CD4-positive, alpha-beta T cell (primary cell): ENCODE measurements around the gene LRRC4B. TPM values are rescaled to one million over a fixed set of nuclear protein-coding genes. Genes with fewer than 3 reads are reported as not detected.
A peak's percentile ranks its signal among the peaks of the same experiment; 100 is the strongest.

Experiments used
- ATAC-seq: fragments of 200-7000 bp; cut with Tn5 transposase; one replicate; pipeline ENCODE4 v1.10.0; 2022; ENCODE audit warnings: mild to moderate bottlenecking; ENCODE audit not compliant: poor library complexity
- CTCF ChIA-PET: fragments of 350-600 bp; sonication (Branson Sonifier 250); formaldehyde crosslinking; loops from one replicate; lab custom pipeline; 2021; ENCODE audit warnings: antibody characterized with exemption, inconsistent platforms; lab: Charles Lee
- POLR2A ChIA-PET: fragments of 350-600 bp; sonication (Branson Sonifier 250); formaldehyde crosslinking; loops from one replicate; lab custom pipeline; 2021; ENCODE audit warnings: antibody characterized with exemption, inconsistent platforms; lab: Charles Lee
- DNase-seq, 14 experiments: peaks; one replicate each; pipeline ENCODE4 v3.0.0-alpha.2; 2013 to 2020; ENCODE audit warnings: mixed read lengths in 2 of 14
- H3K27ac ChIP-seq, 2 donors: one replicate each; pipeline versions ENCODE4 v1.5.1 to v1.7.0; 2013; ENCODE audit warnings: low read length in 2 of 2, low read depth in 1 of 2, mild to moderate bottlenecking in 1 of 2
- H3K27me3 ChIP-seq, 2 experiments: 1 replicate in 1 of 2; 2 replicates in 1 of 2; pipeline versions ENCODE4 v1.6.1 to v1.7.0; 2013; ENCODE audit warnings: low read length in 2 of 2, control low read depth in 1 of 2, mild to moderate bottlenecking in 1 of 2, moderate library complexity in 1 of 2; ENCODE audit not compliant: insufficient read depth in 2 of 2, control insufficient read depth in 1 of 2
- H3K36me3 ChIP-seq: one replicate; pipeline ENCODE4 v1.6.1; 2013; ENCODE audit warnings: low read length, control low read depth; ENCODE audit not compliant: insufficient read depth
- H3K4me1 ChIP-seq: one replicate; pipeline ENCODE4 v1.6.1; 2013; ENCODE audit warnings: low read length, control low read depth; ENCODE audit not compliant: insufficient read depth
- H3K4me3 ChIP-seq: one replicate; pipeline ENCODE4 v1.5.1; 2013; ENCODE audit warnings: mild to moderate bottlenecking, low read length, moderate library complexity
- H3K9me3 ChIP-seq, 2 experiments: 1 replicate in 1 of 2; 2 replicates in 1 of 2; pipeline versions ENCODE4 v1.6.1 to v1.7.0; 2013; ENCODE audit warnings: low read length in 2 of 2, mild to moderate bottlenecking in 2 of 2, control low read depth in 1 of 2, moderate library complexity in 1 of 2; ENCODE audit not compliant: control insufficient read depth in 1 of 2, insufficient read depth in 1 of 2
- H3K27ac Mint-ChIP-seq: one replicate; pipeline ENCODE4 v1.8.0; 2020; ENCODE audit warnings: mixed read lengths
- H3K27me3 Mint-ChIP-seq: one replicate; pipeline ENCODE4 v1.8.0; 2021; ENCODE audit warnings: mixed read lengths
- H3K36me3 Mint-ChIP-seq: one replicate; pipeline ENCODE4 v1.8.0; 2021; ENCODE audit warnings: low read depth, mixed read lengths
- H3K4me1 Mint-ChIP-seq: one replicate; pipeline ENCODE4 v1.8.0; 2021; ENCODE audit warnings: low read depth, mixed read lengths
- H3K4me3 Mint-ChIP-seq: one replicate; pipeline ENCODE4 v1.8.0; 2020; ENCODE audit warnings: mild to moderate bottlenecking, mixed read lengths
- H3K9me3 Mint-ChIP-seq: one replicate; pipeline ENCODE4 v1.8.0; 2020; ENCODE audit warnings: mixed read lengths
- CTCF ChIP-seq: fragments of 200-600 bp; IDR thresholded peaks from one replicate; pipeline ENCODE4 v1.8.0; 2022; ENCODE audit warnings: antibody characterized with exemption, mild to moderate bottlenecking
- intact Hi-C, 2 experiments: fragments of 100-400 bp; cut with DNase I in 1 of 2; cut with micrococcal nuclease in 1 of 2; formaldehyde crosslinking; loops; one replicate each; pipeline versions ENCODE4 v1.15.1 to v1.9.0; 2023 to 2025; cut with DNase I, micrococcal nuclease
- total RNA-seq, 174 experiments: library from RNA in 2 of 174; stranded (reverse) in 2 of 174; gene quantifications; one replicate each; pipeline ENCODE4 v1.2.3 and lab custom pipeline; 2021 to 2026

The LRRC4B gene
- total RNA-seq, 2 experiments from 2014 or later = not detected

DNA sequence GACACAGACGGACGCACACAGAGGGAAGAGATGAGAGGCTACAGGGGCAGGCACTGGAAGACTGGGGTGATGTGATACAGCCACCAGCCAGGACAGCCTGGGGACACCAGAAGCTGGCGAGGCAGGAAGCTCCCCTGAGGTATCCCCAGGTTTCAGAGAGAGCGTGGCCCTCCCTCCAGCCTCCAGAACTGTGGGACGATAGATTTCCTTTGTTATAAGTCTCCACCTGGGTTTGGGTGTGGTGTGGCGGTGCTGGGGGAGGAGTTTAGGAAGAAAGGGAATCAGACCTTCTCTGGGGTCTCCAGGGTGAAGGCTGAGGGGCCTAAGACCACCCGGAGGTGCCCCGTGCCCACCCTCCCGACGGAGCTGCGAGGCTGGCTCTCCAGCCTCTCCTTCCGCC is 51.8 kb downstream of the LRRC4B start:
- peaks cover 0 to 25% of the 10 kb centered on the region in 2 experiments for H3K9me3 ChIP-seq
- TF ChIP-seq CTCF = no peak
- peaks cover 9% of the 10 kb centered on the region for H3K4me1 ChIP-seq
- no peak overlapping the region for H3K4me3 ChIP-seq
- Mint-ChIP-seq H3K9me3 (no peaks in the 10 kb centered on the region), H3K27me3 (peaks cover 11% of the 10 kb centered on the region), H3K36me3 (peaks cover 1% of the 10 kb centered on the region), H3K4me1 (peaks cover 5% of the 10 kb centered on the region), H3K4me3 (no peak overlapping the region), H3K27ac (no peak overlapping the region)
- POLR2A ChIA-PET = no interaction called here
- no peak overlapping the region for H3K27ac ChIP-seq
- DNase-seq = no peak
- intact Hi-C loops = no loop called here
- no peak for ATAC-seq
- H3K36me3 ChIP-seq = no peaks in the 10 kb centered on the region
- CTCF ChIA-PET = no interaction called here
- H3K27me3 ChIP-seq = peaks cover 0 to 4% of the 10 kb centered on the region in 2 experiments

- intact Hi-C loops = no loop called here
- ChIA-PET POLR2A (no interaction called here), CTCF (no interaction called here)
- Mint-ChIP-seq H3K9me3 (no peaks in the 10 kb centered on the region), H3K4me3 (no peak overlapping the region), H3K4me1 (peaks cover 15% of the 10 kb centered on the region), H3K27me3 (peaks cover 10% of the 10 kb centered on the region), H3K36me3 (peaks cover 5% of the 10 kb centered on the region), H3K27ac (no peak overlapping the region)
- ATAC-seq = no peak
- no peaks in the 10 kb centered on the region for H3K36me3 ChIP-seq
- peaks cover 20% of the 10 kb centered on the region for H3K4me1 ChIP-seq
- peaks cover 0 to 25% of the 10 kb centered on the region in 2 experiments for H3K9me3 ChIP-seq
- no peak for DNase-seq
- H3K4me3 ChIP-seq = no peak overlapping the region
- H3K27me3 ChIP-seq = peaks cover 0 to 4% of the 10 kb centered on the region in 2 experiments
- H3K27ac ChIP-seq = no peak overlapping the region
- TF ChIP-seq CTCF = no peak
These were observed 53.1 kb downstream of the LRRC4B start for GRCh38 chr19:50515168-50515561.

DNA sequence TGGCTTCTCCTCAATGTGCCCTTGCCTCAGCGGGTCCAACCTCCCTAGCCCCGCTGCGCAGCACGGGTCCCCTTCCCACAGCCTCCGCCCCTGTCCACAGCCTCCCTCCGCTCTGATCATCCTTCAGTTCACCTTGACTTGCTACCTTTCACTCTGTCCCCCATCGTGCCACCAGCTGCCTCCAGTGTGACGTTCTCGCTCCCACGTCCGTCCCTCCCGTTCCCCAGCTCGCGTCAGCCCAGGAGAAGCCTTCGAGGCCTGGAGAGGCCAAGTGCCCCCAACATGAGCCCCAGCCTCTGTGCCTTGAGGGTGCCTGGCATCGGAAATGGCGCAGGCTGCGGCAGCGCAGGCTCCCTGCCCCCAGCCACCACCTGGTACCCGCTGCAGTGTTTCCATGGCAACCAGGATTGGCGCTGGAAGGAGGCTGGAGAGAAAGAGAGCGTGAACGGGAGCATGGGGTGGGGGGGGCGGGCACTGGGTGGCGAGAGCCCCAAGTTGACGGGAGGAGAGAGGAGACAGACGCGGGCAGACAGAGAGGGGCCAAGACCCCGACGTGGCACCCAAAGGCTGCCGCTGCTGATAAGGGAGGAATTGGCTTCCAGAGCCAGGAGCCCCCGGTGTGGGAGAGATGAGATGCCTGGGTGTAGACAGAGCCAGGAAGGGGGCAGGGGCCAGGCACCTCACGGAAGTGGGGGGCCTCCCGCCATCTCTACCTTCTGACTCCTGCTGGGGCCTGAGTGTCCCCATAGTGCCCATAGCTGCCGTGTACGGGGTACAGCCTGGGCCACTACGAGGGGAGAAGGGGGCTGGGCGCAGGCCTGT is 53.7 kb downstream of the LRRC4B start:
- CTCF ChIA-PET = no interaction called here
- peaks cover 10% of the 10 kb centered on the region for H3K27me3 Mint-ChIP-seq
- peaks cover 15% of the 10 kb centered on the region for H3K4me1 Mint-ChIP-seq
- no peaks in the 10 kb centered on the region for H3K9me3 Mint-ChIP-seq
- H3K27ac ChIP-seq = no peak overlapping the region
- no peak for DNase-seq
- no peak for TF ChIP-seq CTCF
- H3K4me3 Mint-ChIP-seq = peak overlapping the region; percentile 42
- H3K36me3 Mint-ChIP-seq = peaks cover 5% of the 10 kb centered on the region
- peaks cover 0 to 4% of the 10 kb centered on the region in 2 experiments for H3K27me3 ChIP-seq
- no peak overlapping the region for H3K27ac Mint-ChIP-seq
- intact Hi-C loops = loop anchor here in 1 of 2 experiments (5.0 kb wide), 4 partner anchors 82 to 1078 kb away; partner anchors contain the start of genes CTU1 and MYBPC2
- H3K4me3 ChIP-seq = no peak overlapping the region
- peaks cover 0 to 25% of the 10 kb centered on the region in 2 experiments for H3K9me3 ChIP-seq
- no peaks in the 10 kb centered on the region for H3K36me3 ChIP-seq
- ATAC-seq = no peak
- H3K4me1 ChIP-seq = peaks cover 23% of the 10 kb centered on the region
- POLR2A ChIA-PET = no interaction called here
